Measurements from ENCODE around the gene DMTF1. TPM values are rescaled to one million over a fixed set of nuclear protein-coding genes. Genes with fewer than 3 reads are reported as not detected.
A peak's percentile ranks its signal among the peaks of the same experiment; 100 is the strongest.

DMTF1 gene
- total and polyA plus RNA-seq, 2 experiments from 2014 or later: 44.6 to 68.7 TPM

GRCh38 chr7:87213811-87214210 lies 61.6 kb downstream of the DMTF1 start:
- Histone ChIP-seq H3K27ac (no peak overlapping the region), H3K36me3 (no peaks in the 10 kb centered on the region), H3K27me3 (no peaks in the 10 kb centered on the region), H3K4me3 (no peak overlapping the region), H3K4me1 (ENCODE audit: low read depth) (no peaks in the 10 kb centered on the region), H3K9me3 (ENCODE audit: low read depth) (no peaks in the 10 kb centered on the region)
- DNase-seq (ENCODE audit: low read depth in 1 of 2, low spot score in 1 of 2): peak in 1 of 2 donors; percentile 22
- TF ChIP-seq, protein P1, sequence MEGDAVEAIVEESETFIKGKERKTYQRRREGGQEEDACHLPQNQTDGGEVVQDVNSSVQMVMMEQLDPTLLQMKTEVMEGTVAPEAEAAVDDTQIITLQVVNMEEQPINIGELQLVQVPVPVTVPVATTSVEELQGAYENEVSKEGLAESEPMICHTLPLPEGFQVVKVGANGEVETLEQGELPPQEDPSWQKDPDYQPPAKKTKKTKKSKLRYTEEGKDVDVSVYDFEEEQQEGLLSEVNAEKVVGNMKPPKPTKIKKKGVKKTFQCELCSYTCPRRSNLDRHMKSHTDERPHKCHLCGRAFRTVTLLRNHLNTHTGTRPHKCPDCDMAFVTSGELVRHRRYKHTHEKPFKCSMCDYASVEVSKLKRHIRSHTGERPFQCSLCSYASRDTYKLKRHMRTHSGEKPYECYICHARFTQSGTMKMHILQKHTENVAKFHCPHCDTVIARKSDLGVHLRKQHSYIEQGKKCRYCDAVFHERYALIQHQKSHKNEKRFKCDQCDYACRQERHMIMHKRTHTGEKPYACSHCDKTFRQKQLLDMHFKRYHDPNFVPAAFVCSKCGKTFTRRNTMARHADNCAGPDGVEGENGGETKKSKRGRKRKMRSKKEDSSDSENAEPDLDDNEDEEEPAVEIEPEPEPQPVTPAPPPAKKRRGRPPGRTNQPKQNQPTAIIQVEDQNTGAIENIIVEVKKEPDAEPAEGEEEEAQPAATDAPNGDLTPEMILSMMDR (IDR thresholded peaks at IDR 0.05; ENCODE audit: low read depth, low read length): no peak

DNA sequence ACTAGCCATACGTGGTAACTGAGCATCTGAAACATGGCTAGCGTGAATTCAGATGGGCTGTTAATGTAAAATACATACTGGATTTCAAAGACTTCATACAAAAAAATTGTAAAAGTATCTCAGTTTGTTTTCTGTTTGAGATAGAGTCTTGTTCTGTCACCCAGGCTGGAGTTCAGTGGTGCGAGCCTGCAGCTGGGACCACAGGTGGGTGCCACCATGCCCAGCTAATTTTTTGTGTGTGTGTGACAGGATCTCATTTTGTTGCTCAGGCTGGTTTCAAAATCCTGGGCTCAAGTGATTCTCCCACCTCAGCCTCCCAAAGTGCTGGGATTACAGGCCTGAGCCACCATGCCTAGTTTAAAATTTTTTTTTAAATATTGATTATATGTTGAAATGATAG lies 62.8 kb downstream of the DMTF1 start:
- Histone ChIP-seq H3K4me3 (no peak overlapping the region), H3K9me3 (ENCODE audit: low read depth) (no peaks in the 10 kb centered on the region), H3K27ac (no peak overlapping the region), H3K27me3 (no peaks in the 10 kb centered on the region), H3K36me3 (no peaks in the 10 kb centered on the region), H3K4me1 (ENCODE audit: low read depth) (no peaks in the 10 kb centered on the region)
- TF ChIP-seq, protein P1 (IDR thresholded peaks at IDR 0.05; ENCODE audit: low read depth, low read length): no peak
- DNase-seq (ENCODE audit: low read depth in 1 of 2, low spot score in 1 of 2): no peak

- TF ChIP-seq, protein P1 (IDR thresholded peaks at IDR 0.05; ENCODE audit: low read depth, low read length): no peak
- no peak overlapping the region for H3K27ac ChIP-seq
- H3K4me3 ChIP-seq: no peak overlapping the region
Measured at GRCh38 chr7:87216701-87217508, 64.7 kb downstream of the DMTF1 start.

GRCh38 chr7:87217983-87218653 lies 65.9 kb downstream of the DMTF1 start:
- Histone ChIP-seq H3K27ac (no peak overlapping the region), H3K4me1 (ENCODE audit: low read depth) (no peaks in the 10 kb centered on the region), H3K4me3 (peak overlapping the region; percentile 82), H3K9me3 (ENCODE audit: low read depth) (no peaks in the 10 kb centered on the region), H3K36me3 (no peaks in the 10 kb centered on the region), H3K27me3 (peaks cover 26% of the 10 kb centered on the region)
- no peak for DNase-seq (ENCODE audit: low read depth in 1 of 2, low spot score in 1 of 2)
- TF ChIP-seq, protein P1 (IDR thresholded peaks at IDR 0.05; ENCODE audit: low read depth, low read length): no peak

More at GRCh38 chr7:87216701-87217508, 64.7 kb downstream of the DMTF1 start:
- no peak for DNase-seq (ENCODE audit: low read depth in 1 of 2, low spot score in 1 of 2)
- peaks cover 14% of the 10 kb centered on the region for H3K27me3 ChIP-seq
- no peaks in the 10 kb centered on the region for H3K9me3 ChIP-seq (ENCODE audit: low read depth)
- no peaks in the 10 kb centered on the region for H3K36me3 ChIP-seq
- no peaks in the 10 kb centered on the region for H3K4me1 ChIP-seq (ENCODE audit: low read depth)

GRCh38 chr7:87218796-87219544 lies 66.7 kb downstream of the DMTF1 start:
- Histone ChIP-seq H3K27me3 (peaks cover 33% of the 10 kb centered on the region), H3K4me1 (ENCODE audit: low read depth) (no peaks in the 10 kb centered on the region), H3K9me3 (ENCODE audit: low read depth) (no peaks in the 10 kb centered on the region), H3K36me3 (no peaks in the 10 kb centered on the region), H3K27ac (no peak overlapping the region), H3K4me3 (peak overlapping the region; percentile 82)
- DNase-seq (ENCODE audit: low read depth in 1 of 2, low spot score in 1 of 2): peak; percentile 50 to 72
- TF ChIP-seq, protein P1 (IDR thresholded peaks at IDR 0.05; ENCODE audit: low read depth, low read length): peak; percentile 15

Measured in cardiac muscle cell (in vitro differentiated cells and primary cell).